Heart right ventricle (tissue), 16 donors: ENCODE data around the gene PNPLA2. TPM values are rescaled to one million over a fixed set of nuclear protein-coding genes. Genes with fewer than 3 reads are reported as not detected.

Experiments
- ATAC-seq, 8 donors: fragments of 200-7000 bp; cut with Tn5 transposase; one replicate each; pipeline ENCODE4 v1.9.1; 2020; ENCODE audit warnings: mild to moderate bottlenecking in 8 of 8, moderate library complexity in 8 of 8, moderate number of reproducible peaks in 1 of 8
- DNase-seq, 2 donors: peaks; one replicate each; pipeline ENCODE4 v3.0.0-alpha.2; 2020
- H3K27ac ChIP-seq, 10 donors: fragments of 200-600 bp; sonication (generic) in 2 of 10; one replicate each; pipeline versions ENCODE4 v1.5.0 to v1.8.0; 2020 to 2022; ENCODE audit warnings: mild to moderate bottlenecking in 3 of 10
- H3K27me3 ChIP-seq, 7 donors: fragments of 200-600 bp; one replicate each; pipeline ENCODE4 v1.8.0; 2021 to 2022; ENCODE audit warnings: mild to moderate bottlenecking in 2 of 7
- H3K36me3 ChIP-seq, 9 donors: fragments of 200-600 bp; sonication (generic) in 1 of 9; one replicate each; pipeline versions ENCODE4 v1.5.0 to v1.8.0; 2020 to 2022; ENCODE audit warnings: mild to moderate bottlenecking in 2 of 9
- H3K4me1 ChIP-seq, 9 donors: fragments of 200-600 bp; sonication (generic) in 1 of 9; one replicate each; pipeline versions ENCODE4 v1.5.0 to v1.8.0; 2020 to 2022; ENCODE audit warnings: mild to moderate bottlenecking in 4 of 9
- H3K4me3 ChIP-seq, 10 donors: fragments of 200-600 bp; sonication (generic) in 2 of 10; one replicate each; pipeline versions ENCODE4 v1.5.0 to v1.8.0; 2020 to 2022; ENCODE audit warnings: mild to moderate bottlenecking in 7 of 10, moderate library complexity in 2 of 10
- H3K9me3 ChIP-seq, 11 donors: fragments of 200-600 bp in 10 of 11; sonication (generic) in 2 of 11; one replicate each; pipeline versions ENCODE4 v1.5.0 to v1.8.0; 2013 to 2022; ENCODE audit warnings: mild to moderate bottlenecking in 2 of 11, control low read depth in 1 of 11, moderate library complexity in 1 of 11
- WGBS, 2 donors: extraction: QIAGEN DNeasy Blood & Tissue Kit; methylation state at CpG; one replicate each; pipeline ENCODE4 v1.1.7; 2013; ENCODE audit warnings: inconsistent platforms in 1 of 2; 5-methylcytosine and 5-hydroxymethylcytosine counted together
- intact Hi-C, 10 donors: fragments of 100-400 bp; cut with DNase I; formaldehyde crosslinking; loops; one replicate each; pipeline versions ENCODE4 v1.11.1 to v1.14.2; 2022
- polyA plus RNA-seq, 2 donors: library from polyadenylated mRNA; stranded (reverse); fragments of 200-250 nt; gene quantifications; one replicate each; pipeline ENCODE4 v1.2.3, GENCODE V29; 2013
- total RNA-seq, 10 donors: library from RNA; stranded (reverse); fragmentation: NEBNext Ultra II Directional in 3 of 10; extraction: Animal tissue kit (Norgen Biotek cat#: 25700) in 3 of 10; gene quantifications; one replicate each; pipeline versions ENCODE4 v1.2.1 to v1.2.4, GENCODE V29; 2021 to 2023
- TF ChIP-seq, protein P1 (sequence below), 9 donors: fragments of 200-600 bp; sonication (generic) in 2 of 9; IDR thresholded peaks; one replicate each; pipeline versions ENCODE4 v1.5.0 to v1.8.0; 2021 to 2022; ENCODE audit warnings: antibody characterized with exemption in 9 of 9, mild to moderate bottlenecking in 5 of 9, moderate library complexity in 1 of 9
- donor health status: Arrhythmogenic right ventricular cardiomyopathy.
- donor health status: ischemic (EF 13 %, LVEDD 7.1; RV severe dilation, severe dysfunction).
- donor health status: healthy with polysubstance abuse.
- donor health status: DM: no; HTN: yes; CAD: no.
- donor health status: DM: no; HTN: no; CAD: no.
- donor health status: ischemic (EF 25% LVEDD 6.9; RV normal size, moderate dysfunction).
- donor health status: ischemic (EF 25% LVEDD 5.7; RV mildly dilated, moderate dysfunction).
- donor health status: healthy.
- donor health status: DM: yes; HTN: yes; CAD: no.
- donor health status: Ischemic cardiomyopathy.
- donor health status: ischemic (EF 35%, LVEDD 5.7; RV mildly dilated, moderate dysfunction).
- donor health status: nonischemic (EF 11% LVEDD 7.7; RV severe dilation, severe dysfunction).
- donor health status: DM: yes; HTN: yes; CAD: no.
- donor health status: PGD.
- donor health status: ischemic (EF 29% LVEDD 5.4; RV normal size, mild dysfunction).
- donor health status: nonischemic (EF 23%, LVEDD 6.1; RV moderate dilation, normal function).

Gene PNPLA2
- total and polyA plus RNA-seq, 12 donors: 114 to 359 (median 247) TPM

DNA sequence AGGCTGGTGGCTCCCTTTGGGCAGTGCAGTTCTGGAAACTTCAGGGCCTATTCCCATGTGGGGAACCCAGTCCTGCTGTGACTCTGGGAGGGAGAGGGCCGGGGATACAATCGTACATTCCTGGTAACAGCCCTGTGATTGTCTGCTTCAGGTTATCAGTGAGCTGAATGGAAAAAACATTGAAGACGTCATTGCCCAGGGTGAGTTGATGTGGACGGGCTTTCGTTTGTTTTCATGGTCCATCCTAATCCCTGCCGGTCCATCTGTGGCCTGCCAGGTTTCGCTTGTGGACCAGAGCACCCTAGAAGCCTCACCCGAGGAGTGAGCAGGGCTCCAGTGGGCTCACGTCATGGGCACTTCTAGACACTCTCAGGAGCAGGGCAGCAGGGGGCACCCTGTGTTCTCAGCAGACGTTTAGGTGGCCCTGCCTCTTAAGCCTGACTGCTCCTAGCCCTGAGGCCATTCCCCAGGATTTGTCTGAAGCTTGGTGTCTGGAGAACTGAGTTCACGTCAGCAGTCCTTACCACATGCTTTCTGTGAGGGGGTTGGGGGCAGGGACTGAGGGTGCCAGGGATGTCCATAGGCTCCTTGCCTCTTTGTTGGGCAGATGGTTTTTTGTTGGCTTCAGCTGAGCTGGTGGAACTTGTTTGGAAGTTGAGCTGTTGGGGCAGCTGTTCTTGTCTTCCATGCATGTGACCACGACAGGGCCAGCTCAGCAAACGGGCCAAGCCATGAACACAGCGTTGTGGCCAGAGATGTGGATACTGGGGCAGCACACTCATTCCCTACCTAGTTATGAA is 7.1 kb upstream of the PNPLA2 start:
- H3K9me3 ChIP-seq: no peaks in the 10 kb centered on the region
- peaks cover 4 to 35% (median 28%) of the 10 kb centered on the region in 9 donors for H3K4me1 ChIP-seq
- intact Hi-C loops: no loop called here
- peaks cover 0 to 44% (median 23%) of the 10 kb centered on the region in 9 donors for H3K36me3 ChIP-seq
- H3K27me3 ChIP-seq: no peaks in the 10 kb centered on the region
- peak overlapping the region in 1 of 10 donors; percentile 96 for H3K27ac ChIP-seq
- DNase-seq (no peak), ATAC-seq (no peak)
- 60 to 66% methylated on average over 14 of the region's 14 CpGs for WGBS, 2 donors
- H3K4me3 ChIP-seq: peak overlapping the region in 4 of 10 donors; percentile 8 to 99 (median 94)
- TF ChIP-seq, protein P1, sequence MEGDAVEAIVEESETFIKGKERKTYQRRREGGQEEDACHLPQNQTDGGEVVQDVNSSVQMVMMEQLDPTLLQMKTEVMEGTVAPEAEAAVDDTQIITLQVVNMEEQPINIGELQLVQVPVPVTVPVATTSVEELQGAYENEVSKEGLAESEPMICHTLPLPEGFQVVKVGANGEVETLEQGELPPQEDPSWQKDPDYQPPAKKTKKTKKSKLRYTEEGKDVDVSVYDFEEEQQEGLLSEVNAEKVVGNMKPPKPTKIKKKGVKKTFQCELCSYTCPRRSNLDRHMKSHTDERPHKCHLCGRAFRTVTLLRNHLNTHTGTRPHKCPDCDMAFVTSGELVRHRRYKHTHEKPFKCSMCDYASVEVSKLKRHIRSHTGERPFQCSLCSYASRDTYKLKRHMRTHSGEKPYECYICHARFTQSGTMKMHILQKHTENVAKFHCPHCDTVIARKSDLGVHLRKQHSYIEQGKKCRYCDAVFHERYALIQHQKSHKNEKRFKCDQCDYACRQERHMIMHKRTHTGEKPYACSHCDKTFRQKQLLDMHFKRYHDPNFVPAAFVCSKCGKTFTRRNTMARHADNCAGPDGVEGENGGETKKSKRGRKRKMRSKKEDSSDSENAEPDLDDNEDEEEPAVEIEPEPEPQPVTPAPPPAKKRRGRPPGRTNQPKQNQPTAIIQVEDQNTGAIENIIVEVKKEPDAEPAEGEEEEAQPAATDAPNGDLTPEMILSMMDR (IDR thresholded peaks at IDR 0.05): peak in 3 of 9 donors; percentile 18 to 27 (median 20)

DNA sequence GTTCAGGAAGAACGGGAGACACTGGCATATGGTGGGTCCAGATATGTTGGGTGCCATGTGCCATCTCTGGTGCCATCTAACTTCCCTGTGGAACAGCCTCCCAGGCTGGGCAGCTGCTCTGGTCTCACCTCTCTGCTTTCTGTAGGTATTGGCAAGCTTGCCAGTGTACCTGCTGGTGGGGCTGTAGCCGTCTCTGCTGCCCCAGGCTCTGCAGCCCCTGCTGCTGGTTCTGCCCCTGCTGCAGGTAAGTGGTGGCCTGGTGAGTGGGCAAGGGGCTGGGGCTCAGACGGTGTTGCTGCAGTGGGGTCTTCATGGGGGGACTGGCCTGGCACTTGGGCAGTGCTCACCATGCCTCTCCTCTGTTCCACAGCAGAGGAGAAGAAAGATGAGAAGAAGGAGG is 6.3 kb upstream of the PNPLA2 start:
- ATAC-seq (no peak), DNase-seq (no peak)
- intact Hi-C loops: no loop called here
- WGBS, 2 donors: 80 to 94% methylated on average over 3 of the region's 3 CpGs
- Histone ChIP-seq H3K4me3 (no peak overlapping the region), H3K4me1 (peaks cover 4 to 35% (median 28%) of the 10 kb centered on the region in 9 donors), H3K27me3 (no peaks in the 10 kb centered on the region), H3K9me3 (no peaks in the 10 kb centered on the region), H3K36me3 (peaks cover 0 to 44% (median 23%) of the 10 kb centered on the region in 9 donors), H3K27ac (no peak overlapping the region)
- TF ChIP-seq, protein P1 (IDR thresholded peaks at IDR 0.05): no peak

DNA sequence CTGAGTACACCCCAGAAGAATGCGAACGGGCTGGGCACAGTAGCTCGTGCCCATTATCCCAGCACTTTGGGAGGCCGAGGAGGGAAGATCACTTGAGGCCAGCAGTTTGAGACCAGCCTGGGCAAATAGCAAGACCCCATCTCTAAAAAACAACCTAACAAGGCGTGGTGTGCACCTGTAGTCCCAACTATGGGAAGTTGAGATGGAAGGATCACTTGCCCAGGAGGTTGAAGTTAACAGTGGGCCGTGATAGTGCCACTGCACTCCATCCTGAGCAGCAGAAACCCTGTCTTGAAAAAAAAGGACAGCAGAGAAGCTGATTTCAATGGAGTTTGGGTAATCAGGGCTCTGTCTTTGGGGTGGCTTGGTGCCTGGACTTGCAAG is 5.7 kb upstream of the PNPLA2 start:
- Histone ChIP-seq H3K36me3 (peaks cover 0 to 44% (median 23%) of the 10 kb centered on the region in 9 donors), H3K4me3 (no peak overlapping the region), H3K4me1 (peaks cover 4 to 30% (median 26%) of the 10 kb centered on the region in 9 donors), H3K27me3 (no peaks in the 10 kb centered on the region), H3K9me3 (no peaks in the 10 kb centered on the region), H3K27ac (no peak overlapping the region)
- TF ChIP-seq, protein P1 (IDR thresholded peaks at IDR 0.05): no peak
- DNase-seq (no peak), ATAC-seq (no peak)
- 92% methylated on average over 6 of the region's 6 CpGs for WGBS, 2 donors
- intact Hi-C loops: no loop called here

DNA sequence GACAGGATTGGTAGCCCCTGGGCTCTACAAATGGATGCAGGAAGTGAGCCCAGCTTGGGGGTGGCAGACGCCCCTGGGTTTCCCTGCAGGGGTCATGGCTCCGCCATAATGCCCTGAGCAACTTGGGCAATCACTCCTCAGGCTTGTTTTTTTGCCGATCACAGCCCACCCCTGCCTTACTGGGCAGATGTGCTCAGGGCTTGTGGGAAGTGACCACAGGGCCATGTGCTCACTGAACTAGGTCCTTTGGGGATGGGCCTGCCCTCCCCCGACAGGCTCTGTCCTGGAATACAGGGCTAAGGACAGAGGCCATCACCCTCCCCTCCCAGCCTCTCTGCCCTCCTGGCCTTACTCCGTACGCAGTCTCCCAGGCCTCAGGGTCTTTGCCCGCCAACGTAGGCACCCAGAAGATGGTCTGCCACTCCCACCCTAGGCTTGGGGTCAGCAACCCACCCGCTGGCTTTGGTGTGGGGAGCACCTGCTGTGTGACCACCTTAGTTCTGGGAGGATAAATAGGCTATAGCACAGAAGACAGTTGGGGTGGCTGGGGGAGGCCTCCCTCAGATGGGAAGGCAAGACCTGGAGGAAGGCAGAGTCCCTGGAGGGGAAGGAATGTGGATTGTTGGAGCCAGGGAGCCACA is 5.1 kb upstream of the PNPLA2 start:
- Histone ChIP-seq H3K4me1 (peaks cover 4 to 27% (median 22%) of the 10 kb centered on the region in 9 donors), H3K27ac (no peak overlapping the region), H3K36me3 (peaks cover 0 to 44% (median 23%) of the 10 kb centered on the region in 9 donors), H3K4me3 (no peak overlapping the region), H3K9me3 (no peaks in the 10 kb centered on the region), H3K27me3 (no peaks in the 10 kb centered on the region)
- intact Hi-C loops: no loop called here
- TF ChIP-seq, protein P1 (IDR thresholded peaks at IDR 0.05): no peak
- ATAC-seq: no peak
- 84% methylated on average over 9 of the region's 9 CpGs for WGBS, 2 donors
- no peak for DNase-seq
